Naive thymus-derived CD8-positive, alpha-beta T cell (primary cell): Measurements from ENCODE around the gene TSGA10. TPM values are rescaled to one million over a fixed set of nuclear protein-coding genes. Genes with fewer than 3 reads are reported as not detected.
"Not testable (repeated sequence)": the region's sequence is repeated elsewhere in the genome, so short reads cannot be mapped to it uniquely, and the experiment has no call there.

Experiments
- ATAC-seq, 2 donors: fragments of 150-1000 bp; cut with Tn5 transposase in 1 of 2; sonication (Bioruptor Pico), chemical (Tn5 transposase) in 1 of 2; 1 replicate in 1 of 2; 2 replicates in 1 of 2; pipeline ENCODE4 v1.10.0; 2021; ENCODE audit warnings: mild to moderate bottlenecking in 2 of 2, moderate library complexity in 2 of 2
- POLR2A ChIA-PET: fragments of 350-600 bp; sonication (Branson Sonifier 250); formaldehyde crosslinking; loops from one replicate; lab custom pipeline; 2021; ENCODE audit warnings: antibody characterized with exemption; lab: Charles Lee
- DNase-seq, 10 donors: peaks; one replicate each; pipeline versions ENCODE4 v3.0.0 to v3.0.0-alpha.2; 2020 to 2022
- H3K27ac Mint-ChIP-seq, 10 donors: one replicate each; pipeline ENCODE4 v1.8.0; 2020 to 2022; ENCODE audit warnings: mild to moderate bottlenecking in 10 of 10, mixed read lengths in 10 of 10, moderate library complexity in 4 of 10, inconsistent platforms in 1 of 10
- H3K27me3 Mint-ChIP-seq, 5 donors: one replicate each; pipeline ENCODE4 v1.8.0; 2021 to 2022; ENCODE audit warnings: mixed read lengths in 5 of 5
- H3K36me3 Mint-ChIP-seq, 3 donors: one replicate each; pipeline ENCODE4 v1.8.0; 2020 to 2022; ENCODE audit warnings: mixed read lengths in 3 of 3, mild to moderate bottlenecking in 2 of 3, inconsistent platforms in 1 of 3
- H3K4me1 Mint-ChIP-seq, 4 donors: one replicate each; pipeline ENCODE4 v1.8.0; 2021 to 2022; ENCODE audit warnings: mixed read lengths in 4 of 4
- H3K4me3 Mint-ChIP-seq, 10 donors: one replicate each; pipeline ENCODE4 v1.8.0; 2020 to 2022; ENCODE audit warnings: mild to moderate bottlenecking in 10 of 10, mixed read lengths in 10 of 10, moderate library complexity in 6 of 10, inconsistent platforms in 1 of 10
- H3K9me3 Mint-ChIP-seq, 9 donors: one replicate each; pipeline ENCODE4 v1.8.0; 2020 to 2022; ENCODE audit warnings: mixed read lengths in 9 of 9, mild to moderate bottlenecking in 3 of 9, inconsistent platforms in 1 of 9, moderate library complexity in 1 of 9
- polyA plus RNA-seq, 3 donors: library from polyadenylated mRNA; unstranded; fragments of 300-500 nt; fragmentation: Illumina TruSeq; gene quantifications; one replicate each; pipeline ENCODE4 v1.2.3, GENCODE V29; 2021
- total RNA-seq, 8 experiments: library from RNA in 2 of 8; stranded (reverse) in 2 of 8; gene quantifications; one replicate each; pipeline ENCODE4 v1.2.3 and lab custom pipeline; 2021 to 2026

TSGA10 gene, protein sequence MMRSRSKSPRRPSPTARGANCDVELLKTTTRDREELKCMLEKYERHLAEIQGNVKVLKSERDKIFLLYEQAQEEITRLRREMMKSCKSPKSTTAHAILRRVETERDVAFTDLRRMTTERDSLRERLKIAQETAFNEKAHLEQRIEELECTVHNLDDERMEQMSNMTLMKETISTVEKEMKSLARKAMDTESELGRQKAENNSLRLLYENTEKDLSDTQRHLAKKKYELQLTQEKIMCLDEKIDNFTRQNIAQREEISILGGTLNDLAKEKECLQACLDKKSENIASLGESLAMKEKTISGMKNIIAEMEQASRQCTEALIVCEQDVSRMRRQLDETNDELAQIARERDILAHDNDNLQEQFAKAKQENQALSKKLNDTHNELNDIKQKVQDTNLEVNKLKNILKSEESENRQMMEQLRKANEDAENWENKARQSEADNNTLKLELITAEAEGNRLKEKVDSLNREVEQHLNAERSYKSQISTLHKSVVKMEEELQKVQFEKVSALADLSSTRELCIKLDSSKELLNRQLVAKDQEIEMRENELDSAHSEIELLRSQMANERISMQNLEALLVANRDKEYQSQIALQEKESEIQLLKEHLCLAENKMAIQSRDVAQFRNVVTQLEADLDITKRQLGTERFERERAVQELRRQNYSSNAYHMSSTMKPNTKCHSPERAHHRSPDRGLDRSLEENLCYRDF
- total RNA-seq, result 10 to 100 TPM; 23.8 to 32.1 TPM
- polyA plus RNA-seq, result 10 to 100 TPM; 22.5 to 26.4 (median 24.1) TPM
- 4.9 to 30.5 (median 20.3) reads per million in 6 experiments for total RNA-seq (lab: John Stamatoyannopoulos, UW)

GRCh38 chr2:99154643-99155536, at the start of gene TSGA10, which contains the start of gene LIPT1:
Gene TSGA10, minus strand, starts transcription at chr2:99154942. Its CDS starts 45,503 bp downstream, at chr2:99109439.
Gene LIPT1, plus strand, starts transcription at chr2:99154967. Its CDS starts 6,991 bp downstream, at chr2:99161958.
- Mint-ChIP-seq H3K27ac (peak within 1 kb of the TSS in 1 of 10 donors; percentile 96), H3K27me3 (no peaks in the 10 kb centered on the region), H3K4me3 (peak within 1 kb of the TSS in 3 of 10 donors; percentile 88 to 94 (median 89)), H3K4me1 (peaks cover 14 to 41% (median 24%) of the 10 kb centered on the region in 4 donors), H3K9me3 (no peaks in the 10 kb centered on the region), H3K36me3 (peaks cover 5 to 41% (median 11%) of the 10 kb centered on the region in 3 donors)
- POLR2A ChIA-PET, result interaction anchor here (0.6 to 4.3 kb wide), 11 partner anchors 8 to 690 kb away, joined by 3 to 90 read pairs (median 4); partner anchors contain the start of genes C2orf15, EIF5B, MGAT4A and MITD1
- DNase-seq (peak; percentile 89 to 96 (median 92)), ATAC-seq (peak; percentile 91 to 92)

GRCh38 chr2:99201959-99202678, 47.4 kb upstream of the TSGA10 start:
- peaks cover 0 to 11% (median 8%) of the 10 kb centered on the region in 3 donors for H3K36me3 Mint-ChIP-seq
- H3K9me3 Mint-ChIP-seq, result peaks cover 0 to 3% (median 0%) of the 10 kb centered on the region in 9 donors
- H3K4me3 Mint-ChIP-seq, result no peak overlapping the region
- peak overlapping the region in 8 of 10 donors; percentile 2 to 87 (median 63) for H3K27ac Mint-ChIP-seq
- no peak for ATAC-seq
- no peaks in the 10 kb centered on the region for H3K27me3 Mint-ChIP-seq
- POLR2A ChIA-PET, result no interaction called here
- DNase-seq, result no peak
- H3K4me1 Mint-ChIP-seq, result peaks cover 0 to 3% (median 0%) of the 10 kb centered on the region in 4 donors

GRCh38 chr2:99200076-99200800, 45.5 kb upstream of the TSGA10 start:
- H3K27ac Mint-ChIP-seq, result peak overlapping the region in 9 of 10 donors; percentile 1 to 71 (median 36)
- DNase-seq (no peak), ATAC-seq (no peak)
- no peaks in the 10 kb centered on the region for H3K9me3 Mint-ChIP-seq
- no peaks in the 10 kb centered on the region for H3K27me3 Mint-ChIP-seq
- H3K4me1 Mint-ChIP-seq, result peaks cover 0 to 3% (median 0%) of the 10 kb centered on the region in 4 donors
- no peak overlapping the region for H3K4me3 Mint-ChIP-seq
- POLR2A ChIA-PET, result no interaction called here
- H3K36me3 Mint-ChIP-seq, result peaks cover 0 to 29% (median 7%) of the 10 kb centered on the region in 3 donors

DNA sequence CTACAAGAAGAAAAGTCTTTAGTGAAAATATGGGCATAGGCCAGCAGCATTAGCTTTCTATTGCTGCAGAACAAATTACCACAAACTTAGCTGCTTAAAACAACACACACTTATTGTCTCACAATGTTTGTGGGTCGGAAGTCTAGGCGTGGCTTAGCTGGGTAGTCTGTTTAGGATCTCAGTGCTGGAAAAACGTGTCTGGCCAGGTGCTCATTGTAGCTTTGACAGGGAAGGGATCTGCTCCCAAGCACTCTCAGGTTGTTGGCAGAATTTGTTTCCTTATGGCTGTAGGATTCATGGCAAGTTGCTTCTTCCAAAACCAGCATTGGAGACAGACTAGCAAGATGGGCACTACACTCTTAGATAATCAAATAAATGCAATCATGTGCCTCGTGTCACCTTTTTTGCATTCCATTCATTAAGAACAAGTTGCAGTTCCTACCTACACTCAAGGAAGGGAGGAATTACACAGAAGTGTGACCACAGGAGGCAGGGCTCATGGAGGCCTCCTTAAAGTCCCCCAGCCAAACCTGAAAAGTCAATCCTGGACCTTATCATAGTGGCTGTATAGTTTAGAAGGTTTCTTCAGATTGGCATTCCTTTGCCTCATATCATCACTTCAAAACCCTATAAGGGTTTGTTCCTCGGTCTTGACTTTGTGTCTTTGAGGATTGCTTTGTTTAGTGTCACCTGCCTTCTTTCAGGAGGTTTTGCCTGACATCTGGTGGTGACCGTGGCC, 43.5 kb upstream of the TSGA10 start:
- no peak overlapping the region for H3K4me3 Mint-ChIP-seq
- peaks cover 0 to 36% (median 8%) of the 10 kb centered on the region in 3 donors for H3K36me3 Mint-ChIP-seq
- ATAC-seq, result no peak
- H3K9me3 Mint-ChIP-seq, result no peaks in the 10 kb centered on the region
- H3K4me1 Mint-ChIP-seq, result peaks cover 0 to 1% (median 0%) of the 10 kb centered on the region in 4 donors
- peak overlapping the region in 8 of 10 donors; percentile 8 to 86 (median 63) for H3K27ac Mint-ChIP-seq
- no peak for DNase-seq
- no peaks in the 10 kb centered on the region for H3K27me3 Mint-ChIP-seq
- POLR2A ChIA-PET, result no interaction called here

DNA sequence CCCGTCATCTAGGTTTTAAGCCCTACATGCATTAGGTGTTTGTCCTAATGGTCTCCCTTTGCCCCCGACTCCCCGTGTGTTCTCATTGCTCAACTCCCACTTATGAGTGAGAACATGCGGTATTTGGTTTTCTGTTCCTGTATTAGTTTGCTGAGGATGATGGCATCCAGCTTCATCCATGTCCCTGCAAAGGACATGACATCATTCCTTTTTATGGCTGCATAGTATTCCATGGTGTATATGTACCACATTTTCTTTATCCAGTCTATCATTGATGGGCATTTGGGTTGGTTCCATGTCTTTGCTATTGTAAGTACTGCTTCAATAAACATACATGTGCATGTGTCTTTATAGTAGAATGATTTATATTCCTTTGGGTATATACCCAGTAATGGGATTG, 37.6 kb upstream of the TSGA10 start:
- POLR2A ChIA-PET, H3K4me3 Mint-ChIP-seq, H3K27me3 Mint-ChIP-seq, DNase-seq, ATAC-seq, H3K9me3 Mint-ChIP-seq: not testable (repeated sequence)
- H3K36me3 Mint-ChIP-seq, result peaks cover 9 to 78% (median 24%) of the 10 kb centered on the region in 3 donors
- H3K4me1 Mint-ChIP-seq, result peaks cover 2 to 17% (median 8%) of the 10 kb centered on the region in 4 donors
- H3K27ac Mint-ChIP-seq, result peak overlapping the region in 1 of 10 donors; percentile 51

GRCh38 chr2:99190548-99190947, 35.8 kb upstream of the TSGA10 start:
- Mint-ChIP-seq H3K27me3 (no peaks in the 10 kb centered on the region), H3K4me3 (no peak overlapping the region), H3K27ac (peak overlapping the region in 2 of 10 donors; percentile 16 to 66), H3K9me3 (no peaks in the 10 kb centered on the region), H3K4me1 (peaks cover 4 to 17% (median 12%) of the 10 kb centered on the region in 4 donors), H3K36me3 (peaks cover 9 to 72% (median 20%) of the 10 kb centered on the region in 3 donors)
- DNase-seq (no peak), ATAC-seq (no peak)
- POLR2A ChIA-PET, result no interaction called here

DNA sequence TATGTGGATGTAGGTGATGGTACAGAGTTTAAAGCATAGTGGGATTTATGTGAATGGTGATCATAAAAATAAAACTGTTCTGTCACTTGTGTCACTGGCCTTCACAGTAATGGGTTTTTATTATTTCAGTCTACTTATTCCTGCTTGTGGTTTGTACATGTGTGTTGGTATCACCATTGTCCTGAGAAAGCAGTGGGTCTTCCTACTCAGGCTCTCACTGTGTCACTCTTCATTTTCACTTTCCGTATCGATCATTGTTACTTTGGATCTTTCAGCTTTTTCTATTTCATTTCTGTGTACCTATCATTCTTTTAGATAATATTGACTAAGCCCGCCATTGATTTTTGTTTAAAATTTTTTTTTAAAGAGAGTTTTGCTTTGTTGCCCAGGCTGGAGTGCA, 33.6 kb upstream of the TSGA10 start:
- peak overlapping the region in 1 of 10 donors; percentile 36 for H3K27ac Mint-ChIP-seq
- ATAC-seq, result no peak
- POLR2A ChIA-PET, result no interaction called here
- H3K9me3 Mint-ChIP-seq, result no peaks in the 10 kb centered on the region
- H3K36me3 Mint-ChIP-seq, result peaks cover 9 to 62% (median 16%) of the 10 kb centered on the region in 3 donors
- peaks cover 8 to 30% (median 23%) of the 10 kb centered on the region in 4 donors for H3K4me1 Mint-ChIP-seq
- no peaks in the 10 kb centered on the region for H3K27me3 Mint-ChIP-seq
- no peak overlapping the region for H3K4me3 Mint-ChIP-seq
- DNase-seq, result no peak

DNA sequence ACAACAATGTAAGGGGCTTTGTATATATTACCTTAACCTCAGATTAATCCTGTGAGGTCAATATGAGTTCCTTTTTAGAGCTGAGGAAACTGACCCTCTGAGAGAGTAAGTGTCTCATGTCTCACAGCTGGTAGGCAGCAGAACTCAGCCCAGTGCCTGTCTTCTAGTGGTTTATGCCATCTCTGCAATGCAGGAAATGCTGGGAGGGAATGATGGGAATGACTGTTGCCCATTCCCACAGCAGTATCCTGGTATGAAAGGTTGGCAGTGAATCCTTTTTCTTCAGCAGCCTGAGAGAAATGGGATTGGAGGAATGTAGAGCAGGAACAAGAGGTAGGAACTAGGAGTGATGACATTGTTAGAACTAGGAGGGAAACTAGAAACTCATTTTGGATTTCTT, 32.3 kb upstream of the TSGA10 start:
- POLR2A ChIA-PET, result no interaction called here
- ATAC-seq, result no peak
- peaks cover 4 to 51% (median 13%) of the 10 kb centered on the region in 3 donors for H3K36me3 Mint-ChIP-seq
- H3K27ac Mint-ChIP-seq, result peak overlapping the region in 1 of 10 donors; percentile 67
- no peaks in the 10 kb centered on the region for H3K9me3 Mint-ChIP-seq
- H3K27me3 Mint-ChIP-seq, result no peaks in the 10 kb centered on the region
- H3K4me3 Mint-ChIP-seq, result no peak overlapping the region
- no peak for DNase-seq
- peaks cover 12 to 38% (median 31%) of the 10 kb centered on the region in 4 donors for H3K4me1 Mint-ChIP-seq

GRCh38 chr2:99184811-99185210, 30.1 kb upstream of the TSGA10 start:
- POLR2A ChIA-PET, result no interaction called here
- Mint-ChIP-seq H3K4me3 (no peak overlapping the region), H3K27ac (peak overlapping the region in 1 of 10 donors; percentile 43)

DNA sequence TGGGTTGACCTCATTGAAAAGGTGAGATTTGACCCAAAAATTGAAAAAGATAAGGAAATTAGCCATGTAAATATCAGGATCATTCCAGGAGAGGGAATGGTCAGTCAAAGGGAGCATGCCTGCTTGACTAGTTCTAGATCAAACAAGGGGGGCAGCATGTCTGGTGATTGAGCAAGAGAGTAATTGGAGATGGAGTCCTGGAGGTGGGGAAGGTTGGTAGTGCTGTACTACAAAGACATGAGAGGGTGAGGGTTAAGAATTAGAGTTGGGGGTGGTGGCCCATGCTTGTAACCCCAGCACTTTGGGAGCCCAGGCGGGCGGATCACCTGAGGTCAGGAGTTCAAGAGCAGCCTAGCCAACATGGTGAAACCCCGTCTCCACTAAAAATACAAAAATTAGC, 28.3 kb upstream of the TSGA10 start:
- peaks cover 25 to 65% (median 53%) of the 10 kb centered on the region in 4 donors for H3K4me1 Mint-ChIP-seq
- H3K36me3 Mint-ChIP-seq, result peaks cover 0 to 22% (median 3%) of the 10 kb centered on the region in 3 donors
- H3K27me3 Mint-ChIP-seq, result no peaks in the 10 kb centered on the region
- DNase-seq, result no peak
- POLR2A ChIA-PET, result no interaction called here
- H3K4me3 Mint-ChIP-seq, result peak overlapping the region in 8 of 10 donors; percentile 1 to 78 (median 28)
- ATAC-seq, result no peak
- no peaks in the 10 kb centered on the region for H3K9me3 Mint-ChIP-seq
- H3K27ac Mint-ChIP-seq, result peak overlapping the region in 6 of 10 donors; percentile 4 to 87 (median 28)

More at GRCh38 chr2:99184811-99185210, 30.1 kb upstream of the TSGA10 start:
- no peak for DNase-seq
- H3K27me3 Mint-ChIP-seq, result no peaks in the 10 kb centered on the region
- H3K36me3 Mint-ChIP-seq, result peaks cover 3 to 30% (median 5%) of the 10 kb centered on the region in 3 donors
- no peaks in the 10 kb centered on the region for H3K9me3 Mint-ChIP-seq
- peaks cover 12 to 51% (median 39%) of the 10 kb centered on the region in 4 donors for H3K4me1 Mint-ChIP-seq
- ATAC-seq, result no peak
